ENCODE results near the gene VPS37C. TPM values are rescaled to one million over a fixed set of nuclear protein-coding genes. Genes with fewer than 3 reads are reported as not detected.
"Not testable (repeated sequence)": the region's sequence is repeated elsewhere in the genome, so short reads cannot be mapped to it uniquely, and the experiment has no call there.

Gene VPS37C
- 7.7 and 9.2 TPM in 2 replicates for total RNA-seq

GRCh38 chr11:61161190-61162091, at the start of gene VPS37C:
TSS of gene VPS37C (minus strand) at chr11:61161426. CDS start at chr11:61138829, 22,597 bp downstream.
- intact Hi-C loops (cut with micrococcal nuclease): loop anchor here (1.0 to 2.0 kb wide), 4 partner anchors 172 to 269 kb away; partner anchors contain the start of genes DDB1, SDHAF2 and TKFC

GRCh38 chr11:61210629-61211028, 49.4 kb upstream of the VPS37C start:
- intact Hi-C loops (cut with micrococcal nuclease): not testable (repeated sequence)

GRCh38 chr11:61207636-61208310, 46.5 kb upstream of the VPS37C start:
- intact Hi-C loops (cut with micrococcal nuclease): not testable (repeated sequence)

- intact Hi-C loops (cut with micrococcal nuclease): not testable (repeated sequence)
Observed at GRCh38 chr11:61204502-61205059, 43.4 kb upstream of the VPS37C start.

GRCh38 chr11:61203873-61204272, 42.6 kb upstream of the VPS37C start:
- intact Hi-C loops (cut with micrococcal nuclease): not testable (repeated sequence)

DNA sequence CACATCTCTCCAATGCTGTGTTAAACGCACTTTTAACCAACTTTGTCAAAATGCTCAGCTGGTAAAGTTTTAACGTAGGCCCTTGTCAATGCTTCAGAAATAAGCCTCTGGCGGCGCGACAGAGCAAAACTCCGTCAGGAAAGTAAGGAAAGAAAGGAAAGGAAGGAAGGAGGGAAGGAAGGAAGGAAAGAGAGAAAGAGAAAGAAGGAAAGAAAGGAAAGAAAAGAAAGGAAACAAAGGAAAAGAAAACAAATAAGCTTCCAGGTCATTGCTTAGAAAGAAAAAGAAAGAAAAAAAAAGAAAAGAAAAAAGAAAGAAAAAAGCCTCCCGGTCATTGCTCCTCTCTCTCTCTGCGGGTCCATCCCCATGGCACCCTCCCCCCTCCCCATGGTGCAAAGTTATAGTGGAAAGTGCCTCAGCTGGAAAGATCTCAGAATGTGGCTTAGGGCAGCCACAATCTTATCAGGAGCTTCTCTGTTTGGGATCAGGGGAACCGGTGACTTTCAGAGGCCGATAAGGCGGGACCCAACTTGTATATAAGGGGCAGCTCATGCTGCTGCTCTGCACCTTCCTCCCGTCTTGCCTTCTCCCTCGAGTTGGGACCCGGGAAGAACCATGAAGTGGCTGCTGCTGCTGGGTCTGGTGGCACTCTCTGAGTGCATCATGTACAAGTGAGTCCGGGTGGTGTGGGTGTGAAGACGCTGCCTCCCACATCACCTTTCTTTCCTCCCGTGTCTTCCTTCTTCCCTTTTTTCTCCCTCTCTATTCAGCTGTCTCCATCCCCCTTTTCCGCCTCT, 41.9 kb upstream of the VPS37C start, which contains the start of gene PGA3:
TSS of gene PGA3 (plus strand) at position 566 of the 797 bp plus-strand sequence. CDS start at position 616, 50 bp downstream.
- intact Hi-C loops (cut with micrococcal nuclease): not testable (repeated sequence)

- intact Hi-C loops (cut with micrococcal nuclease): no loop called here
Observed at GRCh38 chr11:61201476-61201875, 40.2 kb upstream of the VPS37C start.

- intact Hi-C loops (cut with micrococcal nuclease): no loop called here
Observed at GRCh38 chr11:61198948-61199523, 37.8 kb upstream of the VPS37C start.

GRCh38 chr11:61198361-61198760, 37.1 kb upstream of the VPS37C start:
- intact Hi-C loops (cut with micrococcal nuclease): no loop called here

DNA sequence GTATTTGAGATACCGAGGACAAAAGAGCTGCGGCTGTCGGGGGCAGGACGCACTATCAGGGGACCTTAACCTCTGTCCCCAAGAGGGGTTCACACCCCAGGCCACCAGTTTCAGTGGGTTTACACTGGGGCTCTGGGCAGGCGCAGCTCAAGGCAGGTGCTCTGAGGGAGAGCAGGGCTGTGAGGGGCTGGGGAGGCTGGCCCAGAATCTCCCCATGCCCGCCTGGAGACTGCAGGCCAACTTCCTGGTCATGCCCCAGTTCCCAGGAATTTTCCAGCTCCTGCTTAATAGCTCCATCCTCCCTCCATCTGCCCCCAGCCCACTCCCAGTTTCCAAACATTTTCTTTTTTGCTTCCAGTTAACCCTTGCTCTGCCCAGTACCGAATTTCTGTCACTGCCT, 34.5 kb upstream of the VPS37C start:
- intact Hi-C loops (cut with micrococcal nuclease): no loop called here

DNA sequence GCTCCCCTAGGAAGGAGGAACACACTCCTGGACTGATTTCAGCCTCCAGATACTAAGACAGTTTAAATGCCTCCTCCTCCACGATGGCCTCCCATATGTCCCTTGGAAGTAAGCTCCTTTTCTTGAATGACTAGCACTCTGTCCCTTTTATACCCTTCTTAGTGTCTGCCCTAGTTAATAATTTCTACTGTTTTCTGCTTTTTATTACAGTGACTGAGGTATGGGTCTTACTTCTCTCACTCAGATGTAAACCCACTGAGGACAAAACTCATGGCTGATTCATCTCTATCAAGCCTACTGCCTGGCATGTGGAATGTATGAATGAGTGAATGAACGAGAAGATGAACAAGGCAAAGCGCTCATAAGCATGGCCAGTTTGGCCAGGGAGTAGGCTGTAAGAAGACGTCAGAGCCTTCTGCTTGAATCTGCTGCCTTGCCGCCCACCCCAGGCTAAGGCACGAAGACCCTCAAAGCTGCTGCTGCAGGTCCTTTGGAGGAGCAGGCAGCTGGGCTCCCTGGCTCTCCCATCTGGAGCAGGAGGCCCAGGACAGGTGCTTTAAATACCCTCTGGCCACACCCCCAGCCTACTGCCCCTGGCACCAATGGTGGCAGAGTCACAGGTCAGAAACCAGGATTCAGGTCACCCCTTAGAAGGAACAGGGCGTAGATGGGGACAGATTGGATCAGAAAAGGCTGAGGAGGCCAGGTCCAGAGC, 33.9 kb upstream of the VPS37C start:
- intact Hi-C loops (cut with micrococcal nuclease): no loop called here

DNA sequence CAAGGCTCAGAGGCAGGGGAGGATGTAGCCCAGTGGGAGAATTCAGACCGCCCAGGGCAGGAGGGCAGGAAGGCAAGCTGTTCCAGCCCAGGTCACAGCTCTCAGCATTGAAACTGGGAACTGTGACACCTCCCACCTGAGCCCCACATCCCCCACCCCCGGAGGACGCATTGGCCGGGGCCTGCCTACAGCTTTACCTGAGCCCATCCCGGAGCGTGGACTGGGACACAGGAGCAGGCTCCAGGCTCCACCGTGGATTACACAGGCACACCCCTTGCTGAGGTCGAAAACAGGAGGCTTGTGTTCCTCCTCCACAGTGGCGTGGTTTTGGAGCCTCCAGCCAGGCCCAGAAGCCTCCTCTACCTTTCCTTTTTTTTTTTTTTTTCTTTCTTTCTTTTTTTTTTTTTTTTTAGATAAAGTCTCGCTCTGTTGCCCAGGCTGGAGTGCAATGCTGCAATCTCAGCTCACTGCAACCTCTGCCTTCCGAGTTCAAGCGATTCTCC, 33.0 kb upstream of the VPS37C start:
- intact Hi-C loops (cut with micrococcal nuclease): no loop called here

DNA sequence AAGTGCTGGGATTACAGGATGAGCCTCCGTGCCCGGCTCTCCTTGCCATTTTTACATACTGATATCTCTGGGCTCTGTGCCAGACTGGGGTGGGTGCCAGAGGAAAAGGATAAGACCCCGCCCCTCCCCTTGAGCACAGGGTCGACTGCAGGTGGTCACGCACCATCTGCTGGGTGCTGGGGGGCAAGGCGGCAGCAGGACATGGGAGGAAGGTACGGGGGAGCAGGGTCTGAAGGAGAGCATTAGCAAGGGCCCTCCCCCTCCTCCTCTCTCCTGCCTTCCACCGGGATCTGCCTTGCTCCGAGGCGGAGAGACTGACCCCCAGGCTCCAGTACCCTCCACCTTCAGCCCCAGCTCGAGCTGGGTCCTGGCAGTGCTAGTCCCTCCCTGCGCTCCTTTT, 32.4 kb upstream of the VPS37C start:
- intact Hi-C loops (cut with micrococcal nuclease): no loop called here

GRCh38 chr11:61189933-61190332, 28.7 kb upstream of the VPS37C start:
- intact Hi-C loops (cut with micrococcal nuclease): loop anchor here (10.0 kb wide), 1 partner anchor 355 kb away; no protein-coding TSS in a partner anchor

GRCh38 chr11:61187505-61188130, 26.4 kb upstream of the VPS37C start:
- intact Hi-C loops (cut with micrococcal nuclease): loop anchor here (1.0 to 10.0 kb wide), 4 partner anchors 58 to 353 kb away; no protein-coding TSS in a partner anchor

DNA sequence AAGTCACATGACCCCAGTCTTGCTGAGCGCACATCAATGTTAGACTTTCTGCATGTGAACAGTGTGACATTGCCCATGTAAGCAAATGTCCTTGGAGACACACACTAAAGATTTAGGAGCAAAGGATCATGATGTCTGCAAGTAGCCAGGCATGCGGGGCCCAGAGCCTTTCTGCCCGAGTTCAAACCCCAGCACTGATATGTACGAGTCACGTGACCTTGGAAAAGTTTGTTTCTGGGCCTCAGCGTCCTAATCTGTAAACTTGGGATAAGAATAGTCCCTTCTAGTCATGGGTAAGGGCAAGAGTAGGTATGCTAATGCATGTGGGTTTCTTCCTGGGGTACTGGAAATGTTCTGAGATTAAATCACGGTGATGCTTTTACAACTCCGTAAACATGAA, 25.3 kb upstream of the VPS37C start:
- intact Hi-C loops (cut with micrococcal nuclease): loop anchor here (10.0 kb wide), 1 partner anchor 352 kb away; no protein-coding TSS in a partner anchor

GRCh38 chr11:61183645-61184044, 22.4 kb upstream of the VPS37C start:
- intact Hi-C loops (cut with micrococcal nuclease): loop anchor here (10.0 kb wide), 1 partner anchor 349 kb away; no protein-coding TSS in a partner anchor

DNA sequence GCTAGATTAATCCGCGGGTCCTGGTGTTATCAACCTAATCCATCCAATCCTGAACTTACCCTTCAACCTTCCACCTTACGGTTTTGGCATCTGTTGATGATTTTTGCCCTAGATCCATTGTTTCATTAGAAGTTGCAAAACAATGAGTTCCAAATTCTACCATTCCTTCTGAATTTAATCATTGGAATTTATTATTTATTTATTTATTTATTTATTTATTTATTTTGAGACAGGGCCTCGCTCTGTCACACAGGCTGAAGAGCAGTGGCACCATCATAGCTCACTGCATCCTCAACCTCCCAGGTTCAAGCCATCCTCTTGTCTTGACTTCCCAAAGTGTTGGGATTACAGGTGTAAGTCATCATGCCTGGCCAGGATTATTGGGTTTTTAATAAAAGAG, 20.3 kb upstream of the VPS37C start:
- intact Hi-C loops (cut with micrococcal nuclease): loop anchor here (10.0 kb wide), 1 partner anchor 347 kb away; no protein-coding TSS in a partner anchor

DNA sequence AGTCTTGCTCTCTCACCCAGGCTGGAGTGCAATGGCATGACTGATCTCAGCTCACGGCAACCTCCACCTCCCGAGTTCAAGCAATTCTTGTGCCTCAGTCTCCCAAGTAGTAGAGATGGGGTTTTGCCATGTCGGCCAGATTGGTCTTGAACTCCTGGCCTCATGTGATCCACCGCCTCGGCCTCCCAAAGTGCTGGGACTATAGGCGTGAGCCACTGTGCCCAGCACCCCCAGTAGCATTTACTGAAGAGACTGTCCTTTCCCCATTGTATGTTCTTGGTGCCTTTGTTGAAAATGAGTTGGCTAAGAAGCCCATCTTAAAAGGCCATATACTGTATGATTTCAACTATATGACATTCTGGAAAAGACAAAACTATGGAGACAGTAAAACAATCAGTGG, 19.0 kb upstream of the VPS37C start:
- intact Hi-C loops (cut with micrococcal nuclease): loop anchor here (10.0 kb wide), 1 partner anchor 345 kb away; no protein-coding TSS in a partner anchor

Measured in T-helper 2 cell treated with Interferon-gamma antibody and Interleukin-4, amounts not matched to agents 100 ng/mL and 5 ng/mL, for 36 hours (primary cell).